Uterus (tissue), 2 donors: ENCODE results near the gene PTK7.
"Not testable (repeated sequence)": the region's sequence is repeated elsewhere in the genome, so short reads cannot be mapped to it uniquely, and the experiment has no call there.

Experiments used
- CTCF ChIP-seq, 4 experiments: fragments of 200-600 bp in 2 of 4; fragments of 450-650 bp in 2 of 4; sonication (generic) in 2 of 4; IDR thresholded peaks; one replicate each; pipeline ENCODE4 v1.5.1; 2016 to 2019; ENCODE audit warnings: antibody characterized with exemption in 4 of 4, mild to moderate bottlenecking in 2 of 4, moderate library complexity in 1 of 4
- POLR2A ChIP-seq, 2 donors: fragments of 450-650 bp; IDR thresholded peaks; one replicate each; pipeline ENCODE4 v1.6.1; 2016; ENCODE audit warnings: antibody characterized with exemption in 2 of 2, mild to moderate bottlenecking in 1 of 2, moderate library complexity in 1 of 2

GRCh38 chr6:43117466-43117865 is 41.4 kb downstream of the PTK7 start:
- TF ChIP-seq CTCF, POLR2A (IDR thresholded peaks at IDR 0.05): not testable (repeated sequence)
